ENCODE data around the gene MKX.

MKX gene

GRCh38 chr10:27643301-27643700 lies 102.3 kb downstream of the MKX start:
- no peak for FAIRE-seq

- FAIRE-seq: no peak
Observed at GRCh38 chr10:27642023-27642589, 103.5 kb downstream of the MKX start.

- FAIRE-seq: no peak
Observed at GRCh38 chr10:27638071-27638750, 107.4 kb downstream of the MKX start.

- no peak for FAIRE-seq
Observed at GRCh38 chr10:27637601-27638000, 108.0 kb downstream of the MKX start.

- FAIRE-seq: no peak
Observed at GRCh38 chr10:27636816-27637215, 108.8 kb downstream of the MKX start.

- FAIRE-seq: no peak
Observed at GRCh38 chr10:27635699-27636270, 109.8 kb downstream of the MKX start.

- FAIRE-seq: no peak
Observed at GRCh38 chr10:27635290-27635689, 110.3 kb downstream of the MKX start.

GRCh38 chr10:27628621-27629020 lies 117.0 kb downstream of the MKX start:
- no peak for FAIRE-seq

GRCh38 chr10:27626890-27627289 lies 118.7 kb downstream of the MKX start:
- FAIRE-seq: no peak

- FAIRE-seq: no peak
Observed at GRCh38 chr10:27625452-27626211, 120.0 kb downstream of the MKX start.

- no peak for FAIRE-seq
Observed at GRCh38 chr10:27624941-27625340, 120.7 kb downstream of the MKX start.
